GM12892 (cell line): Measurements from ENCODE around the gene CERS6.

Experiments
- DNase-seq: peaks from one replicate; pipeline ENCODE4 v3.0.0; 2011; ENCODE audit not compliant: insufficient read length
- FAIRE-seq: peaks from 2 replicates; lab custom pipeline; 2011; peaks lifted over from hg19 to GRCh38; lab: Jason Lieb, UNC
- POLR2A ChIP-seq: IDR thresholded peaks from 2 replicates; pipeline ENCODE4 v1.6.1; 2011; ENCODE audit warnings: low read depth, low read length, control low read depth
- POLR2AphosphoS5 ChIP-seq: IDR thresholded peaks from 2 replicates; pipeline ENCODE4 v1.6.1; 2011; ENCODE audit warnings: low read depth, low read length, control low read depth
- TAF1 ChIP-seq: IDR thresholded peaks from 2 replicates; pipeline ENCODE4 v1.6.1; 2011; ENCODE audit warnings: low read depth, mild to moderate bottlenecking, control low read depth, low read length, borderline replicate concordance

Gene CERS6

GRCh38 chr2:168521053-168521741 is 65.1 kb downstream of the CERS6 start:
- TF ChIP-seq TAF1 (no peak), POLR2A (no peak), POLR2AphosphoS5 (no peak)
- FAIRE-seq (peak; percentile 50), DNase-seq (no peak)

GRCh38 chr2:168522446-168522845 is 66.4 kb downstream of the CERS6 start:
- FAIRE-seq (no peak), DNase-seq (no peak)
- TF ChIP-seq POLR2AphosphoS5 (no peak), POLR2A (no peak)

GRCh38 chr2:168524005-168524404 is 67.9 kb downstream of the CERS6 start:
- TF ChIP-seq POLR2AphosphoS5 (no peak), POLR2A (no peak), TAF1 (no peak)
- peak; percentile 21 for FAIRE-seq
- no peak for DNase-seq

GRCh38 chr2:168525020-168525419 is 68.9 kb downstream of the CERS6 start:
- FAIRE-seq (no peak), DNase-seq (no peak)
- TF ChIP-seq POLR2AphosphoS5 (no peak), POLR2A (no peak), TAF1 (no peak)

GRCh38 chr2:168525716-168526446 is 69.8 kb downstream of the CERS6 start:
- FAIRE-seq (no peak), DNase-seq (no peak)
- TF ChIP-seq TAF1 (no peak), POLR2AphosphoS5 (no peak), POLR2A (no peak)

- TF ChIP-seq POLR2A: no peak
- TF ChIP-seq TAF1: no peak
- TF ChIP-seq POLR2AphosphoS5: no peak
- FAIRE-seq: no peak
Observed at GRCh38 chr2:168526641-168527040, 70.6 kb downstream of the CERS6 start.

GRCh38 chr2:168528016-168528415 is 71.9 kb downstream of the CERS6 start:
- no peak for DNase-seq
- TF ChIP-seq POLR2AphosphoS5: no peak
- TF ChIP-seq POLR2A: no peak
- no peak for TF ChIP-seq TAF1
- no peak for FAIRE-seq

More at GRCh38 chr2:168526641-168527040, 70.6 kb downstream of the CERS6 start:
- no peak for DNase-seq

- TF ChIP-seq POLR2A (no peak), POLR2AphosphoS5 (no peak), TAF1 (no peak)
Observed at GRCh38 chr2:168528469-168528868, 72.4 kb downstream of the CERS6 start.

GRCh38 chr2:168529054-168529833 is 73.2 kb downstream of the CERS6 start:
- DNase-seq (no peak), FAIRE-seq (no peak)
- TF ChIP-seq POLR2A (no peak), POLR2AphosphoS5 (no peak), TAF1 (no peak)

More at GRCh38 chr2:168528469-168528868, 72.4 kb downstream of the CERS6 start:
- FAIRE-seq (no peak), DNase-seq (no peak)

- peak; percentile 9 for FAIRE-seq
- TF ChIP-seq POLR2AphosphoS5 (no peak), TAF1 (no peak), POLR2A (no peak)
- DNase-seq: no peak
Observed at GRCh38 chr2:168529900-168530561, 74.0 kb downstream of the CERS6 start.

- FAIRE-seq: no peak
- no peak for DNase-seq
- TF ChIP-seq POLR2A (no peak), TAF1 (no peak), POLR2AphosphoS5 (no peak)
Observed at GRCh38 chr2:168530982-168531622, 75.0 kb downstream of the CERS6 start.

GRCh38 chr2:168534926-168535325 is 78.9 kb downstream of the CERS6 start:
- TF ChIP-seq TAF1: no peak
- TF ChIP-seq POLR2AphosphoS5: no peak
- TF ChIP-seq POLR2A: no peak
- no peak for DNase-seq
- FAIRE-seq: no peak
